IMR-90 (cell line): ENCODE measurements around the gene TBX3. TPM values are rescaled to one million over a fixed set of nuclear protein-coding genes. Genes with fewer than 3 reads are reported as not detected.

Source experiments
- ATAC-seq: fragments of 200-7000 bp; cut with Tn5 transposase; 2 replicates; pipeline ENCODE4 v1.9.1; 2020; ENCODE audit warnings: low read depth, mild to moderate bottlenecking, moderate library complexity
- BruUV-seq: library from RNA; stranded (reverse); fragments of 400-500 nt; replicated peaks from 2 replicates; lab custom pipeline; 2021; lab: Mats Ljungman, UMichigan
- CTCF ChIA-PET: fragments of 300-600 bp; formaldehyde crosslinking; extraction: SDS; loops from one replicate; lab custom pipeline; 2021; ENCODE audit warnings: antibody characterized with exemption; lab: Yijun Ruan, JAX
- POLR2A ChIA-PET: fragments of 300-600 bp; sonication (Branson Sonifier 250); formaldehyde crosslinking; loops from one replicate; lab custom pipeline; 2022; ENCODE audit warnings: antibody characterized with exemption; ENCODE audit not compliant: unreplicated experiment; lab: Charles Lee
- DNase-seq: peaks from one replicate; pipeline ENCODE4 v3.0.0; 2013
- H2AFZ ChIP-seq: replicated peaks from 2 replicates; pipeline ENCODE3; 2013; ENCODE audit warnings: low read length, mild to moderate bottlenecking; ENCODE audit not compliant: poor library complexity
- H2AK5ac ChIP-seq: 2 replicates; pipeline ENCODE4 v1.6.1; 2013; ENCODE audit warnings: low read depth, low read length, inconsistent platforms
- H2AK9ac ChIP-seq: replicated peaks from 2 replicates; pipeline ENCODE3; 2013; ENCODE audit warnings: mild to moderate bottlenecking, low read depth, low read length, moderate library complexity; ENCODE audit not compliant: poor library complexity
- H2BK120ac ChIP-seq: 2 replicates; pipeline ENCODE4 v1.6.1; 2013; ENCODE audit warnings: low read depth, low read length, inconsistent platforms
- H2BK15ac ChIP-seq: 3 replicates; pipeline ENCODE4 v1.6.1; 2013; ENCODE audit warnings: low read depth, low read length, inconsistent platforms
- H2BK20ac ChIP-seq: 2 replicates; pipeline ENCODE4 v1.6.1; 2013; ENCODE audit warnings: low read depth, mild to moderate bottlenecking, inconsistent platforms, low read length, moderate library complexity
- H2BK5ac ChIP-seq: 2 replicates; pipeline ENCODE4 v1.6.1; 2013; ENCODE audit warnings: mild to moderate bottlenecking, low read depth, low read length, inconsistent platforms; ENCODE audit not compliant: poor library complexity, severe bottlenecking
- H3K14ac ChIP-seq: replicated peaks from 2 replicates; pipeline ENCODE4 v1.6.1; 2013; ENCODE audit warnings: low read depth, low read length, inconsistent platforms
- H3K18ac ChIP-seq: 2 replicates; pipeline ENCODE4 v1.6.1; 2013; ENCODE audit warnings: low read depth, low read length, control low read depth
- H3K23ac ChIP-seq: 2 replicates; pipeline ENCODE4 v1.6.1; 2013; ENCODE audit warnings: low read depth, low read length, inconsistent platforms
- H3K27ac ChIP-seq: 2 replicates; pipeline ENCODE4 v1.5.1; 2013; ENCODE audit warnings: mild to moderate bottlenecking, control low read depth, low read length; ENCODE audit not compliant: insufficient read depth
- H3K27me3 ChIP-seq: 2 replicates; pipeline ENCODE4 v1.6.1; 2013; ENCODE audit warnings: low read length; ENCODE audit not compliant: control insufficient read depth, insufficient read depth
- H3K36me3 ChIP-seq: 2 replicates; pipeline ENCODE4 v1.6.1; 2013; ENCODE audit warnings: low read length, mixed read lengths; ENCODE audit not compliant: control insufficient read depth, insufficient read depth
- H3K4ac ChIP-seq: 2 replicates; pipeline ENCODE4 v1.6.1; 2013; ENCODE audit warnings: low read depth, low read length, inconsistent platforms
- H3K4me1 ChIP-seq: 2 replicates; pipeline ENCODE4 v1.6.1; 2013; ENCODE audit warnings: low read length, mixed read lengths; ENCODE audit not compliant: control insufficient read depth, insufficient read depth
- H3K4me2 ChIP-seq: 2 replicates; pipeline ENCODE4 v1.6.1; 2013; ENCODE audit warnings: low read depth, mild to moderate bottlenecking, control low read depth, low read length, moderate library complexity
- H3K4me3 ChIP-seq: 2 replicates; pipeline ENCODE4 v1.5.1; 2013; ENCODE audit warnings: low read depth, mild to moderate bottlenecking, control low read depth, low read length, moderate library complexity; ENCODE audit not compliant: insufficient read depth
- H3K56ac ChIP-seq: 2 replicates; pipeline ENCODE4 v1.6.1; 2013; ENCODE audit warnings: low read length, inconsistent platforms; ENCODE audit not compliant: insufficient read depth; ENCODE audit errors: extremely low read depth
- H3K79me1 ChIP-seq, 2 experiments: 2 replicates each; pipeline ENCODE4 v1.6.1; 2013; ENCODE audit warnings: low read length in 2 of 2, inconsistent platforms in 1 of 2, low read depth in 1 of 2
- H3K9ac ChIP-seq: 2 replicates; pipeline ENCODE4 v1.6.1; 2013; ENCODE audit warnings: low read depth, low read length, control low read depth
- H3K9me1 ChIP-seq: 2 replicates; pipeline ENCODE4 v1.6.1; 2013; ENCODE audit warnings: low read length, inconsistent platforms; ENCODE audit not compliant: insufficient read depth
- H3K9me3 ChIP-seq: 2 replicates; pipeline ENCODE4 v1.6.1; 2013; ENCODE audit warnings: low read length; ENCODE audit not compliant: control insufficient read depth, insufficient read depth
- H4K20me1 ChIP-seq: 2 replicates; pipeline ENCODE4 v1.6.1; 2013; ENCODE audit warnings: low read length, inconsistent platforms; ENCODE audit not compliant: insufficient read depth
- H4K5ac ChIP-seq: 2 replicates; pipeline ENCODE4 v1.6.1; 2013; ENCODE audit warnings: mild to moderate bottlenecking, low read depth, low read length, control low read depth
- H4K8ac ChIP-seq, 2 experiments: 2 replicates each; pipeline ENCODE4 v1.6.1; 2013; ENCODE audit warnings: low read depth in 2 of 2, low read length in 2 of 2, control low read depth in 1 of 2, inconsistent platforms in 1 of 2
- H4K91ac ChIP-seq: 2 replicates; pipeline ENCODE4 v1.6.1; 2013; ENCODE audit warnings: low read depth, low read length, inconsistent platforms; ENCODE audit not compliant: insufficient read depth
- FOS ChIP-seq: fragments of 150-350 bp; IDR thresholded peaks from 2 replicates; pipeline ENCODE4 v1.6.1; 2016; ENCODE audit warnings: low read depth, low read length
- MAFK ChIP-seq: IDR thresholded peaks from 2 replicates; pipeline ENCODE4 v1.6.1; 2012; ENCODE audit warnings: low read depth, low read length, improper control_type of control experiment
- MXI1 ChIP-seq: IDR thresholded peaks from 2 replicates; pipeline ENCODE4 v1.6.1; 2012; ENCODE audit warnings: low read depth, mild to moderate bottlenecking, low read length, moderate library complexity, borderline replicate concordance
- POLR2A ChIP-seq: IDR thresholded peaks from 2 replicates; pipeline ENCODE4 v1.6.1; 2012; ENCODE audit warnings: mild to moderate bottlenecking, low read depth, low read length
- WGBS, 2 experiments: methylation state at CpG; one replicate each; pipeline versions ENCODE4 v1.1.5 to v1.1.7; 2013; ENCODE audit warnings: missing lambda C conversion rate in 2 of 2; ENCODE audit not compliant: insufficient read length in 1 of 2; ENCODE audit errors: extremely low coverage in 2 of 2; 5-methylcytosine and 5-hydroxymethylcytosine counted together
- dilution Hi-C: fragments of 300-500 bp; cut with HindIII; formaldehyde crosslinking; loops from one replicate; pipeline ENCODE4 v1.14.3; 2018; ENCODE audit warnings: low sequenced_read_pairs; ENCODE audit not compliant: unreplicated experiment
- in situ Hi-C: fragments of 300-500 bp; cut with MboI; formaldehyde crosslinking; loops from 3 replicates; pipeline ENCODE4 v1.14.3; 2019; ENCODE audit warnings: low sequenced_read_pairs, inconsistent platforms, mixed read lengths
- intact Hi-C: fragments of 100-400 bp; cut with micrococcal nuclease; formaldehyde crosslinking; loops from 2 replicates; pipeline ENCODE4 v1.10.0; 2022
- polyA plus RNA-seq, 3 experiments: library from polyadenylated mRNA; depleted of rRNA; stranded (reverse); fragments of >200 nt; gene quantifications; 2 replicates each; pipeline ENCODE4 v1.2.3, GENCODE V29; 2012; ENCODE audit warnings: low replicate concordance in 1 of 3
- total RNA-seq: library from RNA; depleted of rRNA; stranded (reverse); fragments of >200 nt; gene quantifications from 2 replicates; pipeline ENCODE4 v1.2.3, GENCODE V29; 2012

Gene TBX3
- total and polyA plus RNA-seq, 2 of the 4 experiments (the other 2 are of a cell fraction), result 15.8 to 44.9 TPM

DNA sequence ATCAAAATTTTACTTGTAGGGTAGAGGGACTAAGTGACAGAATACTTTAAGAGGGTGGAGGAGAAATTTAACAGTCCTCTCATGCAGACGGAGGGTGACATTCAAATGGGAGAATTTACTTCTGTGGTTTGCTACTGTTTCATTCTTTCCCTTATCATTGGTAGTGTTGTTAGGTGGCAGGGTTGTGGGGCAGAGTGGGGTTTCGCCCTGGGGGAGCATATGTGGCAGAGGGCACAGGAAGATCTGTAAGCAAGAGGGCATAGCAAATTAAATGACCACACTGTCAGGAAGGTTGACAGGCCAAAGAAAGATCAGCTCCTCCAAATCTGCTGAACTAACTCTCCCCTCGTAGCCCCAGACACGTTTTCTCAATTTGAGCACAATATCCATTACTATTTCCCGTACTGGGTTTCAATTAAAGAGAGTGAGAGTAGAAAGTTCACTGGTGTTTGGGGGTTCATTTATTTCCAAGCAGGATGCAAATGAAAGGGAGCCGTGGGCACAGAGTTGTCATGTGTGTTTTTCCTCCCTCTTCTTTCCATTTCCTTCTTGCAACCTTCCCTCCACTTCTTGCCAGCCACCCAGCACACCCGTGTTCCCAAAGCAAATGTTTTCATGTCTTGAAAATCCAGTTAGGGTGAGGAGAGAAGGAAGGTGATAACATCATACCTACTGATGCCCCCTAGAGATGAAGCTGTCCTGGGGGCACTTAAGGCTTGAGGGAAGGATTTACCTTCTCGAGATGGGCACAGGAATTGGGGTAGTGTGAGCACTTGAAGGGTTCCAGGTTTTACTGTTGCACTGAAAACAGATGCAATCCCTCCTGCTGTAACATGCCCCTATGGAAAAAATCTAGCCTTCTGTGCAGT, 6.5 kb upstream of the TBX3 start:
- peak overlapping the region; percentile 85 for H3K9ac ChIP-seq

More for the DNA sequence above, 6.5 kb upstream of the TBX3 start:
- Histone ChIP-seq H3K14ac (peak overlapping the region; percentile 96), H4K91ac (peak overlapping the region; percentile 96), H2BK5ac (peak overlapping the region; percentile 49), H3K9me3 (no peaks in the 10 kb centered on the region), H4K20me1 (no peaks in the 10 kb centered on the region), H2BK15ac (peak overlapping the region; percentile 82; the same call in 2 of the 3 replicates), H3K4me2 (peak overlapping the region; percentile 96), H3K23ac (peak overlapping the region; percentile 95), H3K4me1 (peaks cover 38% of the 10 kb centered on the region), H2AFZ (peak overlapping the region; percentile 83), H3K79me1 (peaks cover 21 to 61% of the 10 kb centered on the region in 2 experiments), H3K36me3 (no peaks in the 10 kb centered on the region), H3K18ac (peak overlapping the region; percentile 84), H3K4me3 (no peak overlapping the region), H3K27ac (peak overlapping the region; percentile 62), H4K5ac (peak overlapping the region; percentile 98), H4K8ac (peak overlapping the region; percentile 69 to 87), H2BK120ac (peak overlapping the region; percentile 93), H3K9me1 (peaks cover 4% of the 10 kb centered on the region), H3K56ac (peak overlapping the region; percentile 62; the same call in 1 of the 2 replicates), H2AK9ac (peak overlapping the region; percentile 83), H2AK5ac (peak overlapping the region; percentile 95), H3K27me3 (no peaks in the 10 kb centered on the region), H3K4ac (peak overlapping the region; percentile 97), H2BK20ac (peak overlapping the region; percentile 44)
- ChIA-PET CTCF (no interaction called here), POLR2A (no interaction called here)
- ATAC-seq (no peak), DNase-seq (no peak)
- WGBS, 2 experiments, result no CpG with 5 or more reads among the region's 8 CpGs
- dilution Hi-C loops (no loop called here), intact Hi-C loops (no loop called here), in situ Hi-C loops (no loop called here)
- no peak for TF ChIP-seq FOS
- TF ChIP-seq MXI1, result no peak
- no peak for TF ChIP-seq MAFK
- no peak for TF ChIP-seq POLR2A
- BruUV-seq, result no TSS peak
